HG02981 (cell line): ENCODE results near the gene PRM1.

Source experiments
- ATAC-seq: cut with Tn5 transposase; IDR thresholded peaks from one replicate; pipeline ENCODE4 v1.9.1; 2021; ENCODE audit warnings: mild to moderate bottlenecking, moderate library complexity; ENCODE audit not compliant: unreplicated experiment

Gene PRM1

DNA sequence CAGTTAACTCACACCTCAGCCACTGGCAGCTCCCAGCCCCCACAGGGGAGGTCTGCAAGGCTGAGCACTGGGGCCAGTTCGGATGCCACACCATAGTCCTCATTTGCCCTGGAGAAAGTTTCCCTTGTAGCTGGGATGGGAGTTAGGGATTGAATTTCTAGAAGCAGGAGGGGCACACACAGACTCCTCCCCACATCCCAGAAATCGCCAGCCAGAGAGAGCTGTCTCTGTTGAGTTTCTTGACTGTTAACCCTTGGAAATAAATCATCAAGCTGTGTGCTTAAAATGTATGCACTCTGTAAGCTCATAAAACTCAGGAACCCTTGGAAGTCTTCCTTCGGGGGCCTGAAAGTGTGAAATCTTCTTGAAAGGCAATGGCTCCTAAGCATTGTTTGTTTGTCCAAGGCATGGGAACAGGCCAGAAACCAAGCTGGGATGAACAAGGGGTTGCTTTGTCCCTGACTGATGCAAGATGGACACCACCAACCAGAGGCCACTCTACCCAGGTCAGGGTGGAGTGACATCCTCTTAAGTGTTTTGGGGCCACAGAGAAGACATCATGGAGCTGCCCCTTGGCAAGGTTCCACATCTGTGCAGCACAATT, 7.3 kb downstream of the PRM1 start:
- ATAC-seq: no peak

DNA sequence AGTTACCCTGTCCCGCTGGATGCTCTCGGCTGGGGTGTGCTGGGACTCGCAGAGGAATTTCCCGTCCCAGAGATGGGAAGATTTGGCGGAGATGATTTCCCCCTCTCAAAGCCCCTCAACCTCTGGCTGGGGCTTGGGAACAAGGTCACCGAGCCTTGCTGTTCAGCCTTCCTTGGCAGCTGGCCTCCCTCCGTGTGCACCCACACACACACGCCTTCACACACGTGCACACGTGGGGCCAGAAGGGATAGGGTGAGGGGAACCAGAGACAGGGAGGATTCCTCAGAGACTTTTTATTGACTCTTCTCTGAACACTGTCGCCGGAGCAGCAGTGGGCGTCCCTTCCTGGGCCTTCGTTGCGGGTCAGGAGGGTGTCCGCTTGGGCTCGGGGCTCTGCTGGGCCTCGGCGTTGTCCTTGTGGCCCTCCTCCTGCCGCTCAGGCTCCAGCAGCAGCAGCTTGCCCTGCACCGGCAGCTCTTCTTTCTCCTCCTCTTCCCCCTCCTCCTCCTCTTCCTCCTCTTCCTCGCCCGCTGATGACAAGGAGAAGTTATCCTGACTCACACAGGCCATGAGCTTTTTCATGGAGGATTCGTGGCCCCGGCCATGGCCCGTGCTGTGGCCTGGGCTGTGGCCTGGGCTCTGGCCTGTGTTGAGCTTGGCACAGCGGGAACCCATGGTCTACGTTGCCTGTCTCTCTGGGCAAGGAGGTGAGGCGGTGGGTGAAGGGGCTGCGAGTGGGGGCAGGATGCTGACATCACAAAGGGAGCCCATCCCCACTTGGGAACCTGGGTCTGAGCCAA, 8.0 kb downstream of the PRM1 start, which contains the start of gene PRM3:
Gene PRM3, minus strand, starts transcription at position 709 of the 800 bp plus-strand sequence. Its CDS starts 34 bp downstream, at position 675.
- no peak for ATAC-seq

DNA sequence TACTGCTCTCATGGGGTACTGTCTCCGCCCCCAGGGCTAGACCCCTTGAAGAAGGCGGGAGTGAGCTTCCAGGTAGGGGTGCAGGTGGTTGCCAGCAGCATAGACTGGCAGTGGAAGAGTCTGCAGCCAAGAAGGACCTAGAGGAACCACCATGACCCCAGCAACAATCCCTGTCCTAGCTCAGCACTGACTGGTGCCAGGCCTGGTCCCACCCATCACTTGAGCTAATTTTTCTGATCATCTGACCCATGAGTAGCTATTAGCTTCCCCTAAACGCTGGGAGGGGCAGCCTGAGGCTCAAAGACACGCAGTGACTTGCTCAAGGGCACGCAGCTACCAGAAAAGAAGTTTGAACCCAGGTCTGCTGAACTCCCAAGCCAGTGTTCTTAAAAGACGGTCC, 8.6 kb downstream of the PRM1 start:
- no peak for ATAC-seq

DNA sequence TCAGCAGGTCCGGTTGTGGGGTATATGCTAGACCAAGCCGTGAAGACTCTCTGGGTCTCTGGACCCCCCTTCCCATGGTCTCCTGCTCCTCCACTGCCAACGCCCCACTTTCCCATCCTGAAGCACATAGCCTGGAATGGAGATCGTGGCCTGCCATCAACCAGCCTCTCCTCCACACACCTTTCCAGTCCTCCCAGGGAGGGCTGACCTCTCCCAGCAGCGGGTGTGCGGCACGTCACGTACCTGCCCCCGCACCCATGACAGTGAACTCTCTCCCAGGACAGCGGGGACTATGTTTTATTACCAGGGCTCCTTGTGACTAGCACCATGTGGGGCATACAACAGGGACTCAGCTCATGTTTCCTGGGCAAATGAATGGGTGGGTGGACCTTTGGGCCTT, 9.5 kb downstream of the PRM1 start:
- no peak for ATAC-seq

DNA sequence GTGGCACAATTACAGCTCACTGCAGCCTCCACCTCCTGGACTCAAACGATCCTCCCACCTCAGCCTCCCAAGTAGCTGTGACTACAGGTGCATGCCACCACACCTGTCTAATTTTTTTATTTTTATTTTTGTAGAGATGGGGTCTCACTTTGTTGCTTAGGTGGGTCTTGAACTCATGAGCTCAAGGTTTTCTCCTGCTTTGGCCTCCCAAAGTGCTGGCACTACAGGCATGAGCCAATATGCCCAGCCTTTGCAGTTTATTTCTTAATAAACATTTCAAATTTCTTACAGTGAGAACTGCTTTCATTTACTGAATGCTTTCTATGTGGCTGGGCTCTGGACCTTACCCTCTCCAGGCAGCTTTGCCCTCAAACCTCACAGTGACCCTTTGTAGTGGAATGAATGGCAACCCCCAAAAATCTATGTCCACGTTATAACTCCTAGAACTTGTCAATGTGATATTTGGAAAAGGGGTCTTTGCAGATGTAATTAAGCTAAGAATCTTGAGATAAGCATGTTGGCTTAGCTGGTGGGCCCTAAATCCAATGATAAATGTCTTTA, 10.4 kb downstream of the PRM1 start:
- ATAC-seq: no peak

DNA sequence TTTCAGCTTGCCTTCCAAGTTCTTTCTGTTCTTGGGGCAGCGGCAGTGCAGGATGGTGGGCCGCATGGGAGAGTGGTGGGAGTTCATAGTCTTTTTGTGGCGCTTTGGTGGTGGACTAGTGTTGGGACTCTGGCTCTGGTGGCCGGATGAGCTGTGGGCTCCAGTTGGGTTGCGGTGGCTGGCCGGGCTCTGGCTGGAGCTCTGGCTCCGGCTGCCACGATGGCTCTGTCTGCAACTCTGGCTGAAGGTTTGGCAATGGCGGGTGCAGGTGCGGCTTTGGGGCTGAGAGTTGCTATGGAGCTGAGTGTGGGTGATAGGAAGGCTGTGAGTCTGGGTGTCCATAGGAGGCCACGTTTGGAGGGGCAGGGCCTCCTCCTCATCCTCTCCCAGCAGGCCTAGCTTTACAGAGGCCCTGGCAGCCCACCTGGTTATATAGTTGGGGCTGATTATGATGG, 12.2 kb downstream of the PRM1 start, which contains the start of gene TNP2:
Gene TNP2, minus strand, starts transcription at position 405 of the 455 bp plus-strand sequence. Its CDS starts 63 bp downstream, at position 342.
- no peak for ATAC-seq

DNA sequence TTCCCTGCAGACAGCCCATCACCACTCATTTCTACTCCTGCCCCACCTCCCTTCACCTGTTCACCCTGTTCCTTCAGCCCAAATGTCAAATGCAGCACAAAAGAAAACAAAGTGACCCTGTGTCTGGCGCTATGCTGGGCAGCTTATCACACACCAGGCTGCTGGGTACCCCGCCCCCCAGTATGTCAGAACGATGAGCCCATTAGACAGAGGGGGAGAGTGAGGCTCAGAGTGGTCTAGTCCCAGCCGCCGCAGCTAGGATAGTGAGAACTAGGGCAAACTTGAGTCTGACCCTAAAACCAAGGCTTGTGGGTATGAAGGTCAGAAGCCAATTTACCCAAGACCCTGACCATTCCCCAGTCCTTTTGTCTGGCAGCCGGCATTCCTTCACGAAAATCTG, 16.0 kb downstream of the PRM1 start:
- ATAC-seq: no peak

DNA sequence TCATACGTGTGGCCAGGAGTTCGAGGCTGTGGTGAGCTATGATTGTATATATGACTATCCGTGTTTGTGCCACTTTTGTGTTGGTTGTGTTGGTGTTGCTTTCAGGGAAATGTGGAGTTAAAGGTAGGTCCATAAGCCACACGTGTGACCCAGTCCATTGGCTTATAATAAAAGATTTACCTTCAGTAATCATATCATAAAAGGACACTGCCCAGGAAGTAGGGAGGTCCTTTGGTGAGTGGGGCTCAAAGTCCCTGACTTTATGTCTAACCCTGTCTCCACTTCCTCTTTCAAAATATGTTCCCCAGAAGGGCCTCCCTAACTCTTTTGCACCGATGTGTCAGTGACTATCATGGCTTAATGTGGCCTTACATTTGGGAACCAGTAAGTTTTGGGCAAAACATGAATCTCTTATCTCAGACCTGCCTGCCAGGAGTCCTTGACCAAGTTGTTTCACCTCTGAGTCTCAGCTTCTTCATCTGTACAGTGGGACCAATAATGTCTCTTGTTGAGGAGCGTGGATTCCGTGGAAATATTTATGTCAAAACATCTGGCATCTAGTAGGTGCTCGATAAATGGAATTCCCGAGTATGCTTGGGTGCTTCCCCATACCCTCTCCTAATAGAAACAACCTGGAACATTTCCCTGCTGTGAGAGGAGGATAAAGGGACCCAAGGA, 16.8 kb downstream of the PRM1 start:
- ATAC-seq: no peak

DNA sequence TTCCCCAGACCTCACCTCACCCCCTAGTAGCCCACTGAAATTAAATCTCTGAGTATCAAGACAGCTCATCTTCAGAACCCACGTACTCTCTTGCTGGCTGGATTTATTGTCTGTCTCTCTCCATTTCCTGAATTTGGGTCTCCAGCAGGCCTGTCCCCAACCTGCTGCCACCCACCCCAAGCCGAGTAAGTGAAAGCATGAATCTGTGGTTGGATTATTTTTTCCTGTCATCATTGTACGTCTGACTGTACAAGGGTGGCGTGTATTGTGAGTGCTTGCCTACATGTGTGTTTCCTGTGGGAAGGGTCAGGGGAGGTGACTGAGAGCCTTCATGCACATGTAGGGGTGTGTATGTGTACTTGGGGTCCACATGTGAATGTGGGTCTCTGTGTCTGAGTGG, 17.4 kb downstream of the PRM1 start:
- ATAC-seq: no peak

DNA sequence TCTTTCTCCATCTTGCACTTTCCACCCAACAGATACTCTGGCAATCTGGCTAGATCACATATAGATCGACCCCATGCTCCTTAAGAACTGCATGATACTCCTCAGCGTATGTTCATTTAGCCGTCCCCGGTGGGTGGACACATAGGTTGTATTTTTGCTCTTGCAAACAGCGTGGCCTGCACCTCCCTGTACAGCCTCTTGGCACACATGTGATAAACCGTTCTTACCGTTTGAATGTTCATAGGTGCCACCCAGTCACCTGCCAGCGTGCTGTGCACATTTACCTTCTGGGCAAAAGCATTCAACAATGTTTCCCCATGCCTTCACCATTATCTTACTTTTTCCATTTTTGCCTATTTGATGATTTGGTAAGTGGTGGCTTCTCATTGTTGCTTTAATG, 18.2 kb downstream of the PRM1 start:
- ATAC-seq: no peak

DNA sequence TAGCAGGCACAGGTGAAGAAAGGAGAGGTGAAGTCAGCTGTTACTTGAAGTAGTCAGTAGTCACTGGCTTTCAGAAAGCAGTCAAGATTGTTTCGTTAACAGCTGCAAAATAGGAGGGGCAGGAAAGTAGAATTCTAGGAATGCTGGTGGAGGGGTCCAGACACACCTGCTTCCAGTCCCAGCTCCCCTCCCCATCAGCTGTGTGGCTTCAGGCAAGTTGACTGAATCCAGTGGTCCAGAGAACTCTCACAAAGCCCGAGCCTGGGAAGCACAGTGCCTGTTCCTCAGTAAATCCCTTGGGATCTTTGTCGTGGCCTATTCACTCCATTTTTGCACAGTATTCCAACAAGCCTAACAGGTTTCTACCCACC, 20.5 kb downstream of the PRM1 start:
- ATAC-seq: no peak

DNA sequence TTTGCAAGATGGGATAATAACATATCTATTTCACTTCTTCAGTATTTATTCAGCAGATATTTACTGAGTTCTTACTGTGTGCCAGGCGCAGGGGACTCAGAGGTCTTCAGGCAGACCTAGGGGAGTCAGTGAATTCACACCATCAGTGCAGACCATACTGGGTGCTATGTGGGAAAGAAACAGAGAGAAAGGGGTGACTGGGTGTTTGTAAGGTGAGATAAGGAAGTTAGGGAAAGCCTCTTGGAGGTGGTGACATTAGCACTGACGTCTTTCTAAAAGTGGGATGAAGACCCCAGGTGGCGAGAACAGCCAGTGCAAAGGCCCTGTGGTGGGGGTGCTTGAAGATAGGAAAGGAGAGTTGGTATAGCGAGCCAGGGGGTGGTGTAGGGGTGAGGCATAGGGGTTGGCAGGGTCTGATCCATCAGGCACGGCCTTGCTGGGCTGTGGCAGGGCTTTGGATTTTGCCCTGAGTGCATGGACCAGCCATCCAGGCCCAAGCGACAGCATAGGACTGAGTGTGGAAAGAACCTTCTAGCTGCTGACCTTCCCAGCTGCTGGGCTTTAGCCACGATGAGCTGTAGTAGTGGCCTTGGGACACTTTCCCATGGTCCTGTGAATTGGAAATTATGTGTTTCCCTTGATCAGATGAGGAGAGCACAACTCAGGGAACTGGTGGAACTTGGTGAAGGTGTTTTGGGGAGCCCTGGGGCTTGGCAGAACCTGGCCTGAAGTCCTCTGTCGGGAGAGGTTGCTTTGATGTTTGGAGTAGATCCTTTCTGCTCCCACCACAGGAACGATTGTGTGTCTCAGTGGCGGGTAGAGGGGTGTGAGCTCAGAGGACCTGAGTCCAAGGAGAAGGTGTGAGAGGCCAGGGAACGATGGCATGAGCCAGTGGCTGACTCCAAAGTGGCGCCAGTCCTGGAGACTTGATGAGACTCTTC, 21.2 kb downstream of the PRM1 start:
- ATAC-seq: no peak

DNA sequence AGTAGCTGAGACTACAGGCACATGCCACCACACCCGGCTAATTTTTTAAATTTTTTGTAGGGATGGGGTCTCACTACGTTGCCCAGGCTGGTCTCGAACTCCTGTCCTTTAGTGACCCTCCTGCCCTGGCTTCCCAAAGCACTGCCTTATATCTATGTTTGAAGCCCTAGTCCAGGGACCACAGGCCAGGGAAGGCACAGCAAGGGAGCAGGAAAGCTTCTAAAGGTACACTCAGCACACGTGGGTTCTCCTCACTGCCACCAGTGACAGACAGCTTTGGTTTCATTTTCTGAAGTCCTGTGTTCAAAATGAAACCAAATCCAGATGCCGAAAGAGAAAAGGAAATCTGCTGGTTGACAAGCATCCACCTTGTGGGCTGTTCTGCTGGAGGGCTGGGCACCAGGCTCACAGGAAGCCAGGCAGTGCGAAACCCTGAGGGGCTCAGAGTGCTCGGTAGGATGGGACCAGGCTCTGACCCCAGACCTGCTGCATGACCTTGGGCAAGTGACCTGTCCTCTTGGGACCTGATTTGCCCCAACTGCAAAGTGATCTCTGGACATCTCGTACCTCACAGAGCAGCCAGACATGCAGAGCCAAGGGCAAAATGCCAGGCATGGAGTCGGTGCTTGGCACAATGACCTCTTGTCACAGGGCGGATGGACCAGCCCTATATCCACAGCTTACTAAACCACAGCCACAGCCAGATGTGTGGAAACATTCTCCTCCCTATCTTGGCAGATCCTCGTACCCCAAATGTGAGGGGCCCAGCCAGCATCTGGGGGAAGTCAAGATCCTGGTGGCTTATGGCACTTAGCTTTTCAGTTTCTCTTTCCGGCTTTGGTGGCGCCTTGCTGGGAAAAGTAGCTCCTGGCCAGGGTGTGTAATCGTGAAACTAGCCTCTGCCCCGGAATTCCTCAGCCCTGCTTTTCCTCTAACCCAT, 22.3 kb downstream of the PRM1 start:
- ATAC-seq: no peak

DNA sequence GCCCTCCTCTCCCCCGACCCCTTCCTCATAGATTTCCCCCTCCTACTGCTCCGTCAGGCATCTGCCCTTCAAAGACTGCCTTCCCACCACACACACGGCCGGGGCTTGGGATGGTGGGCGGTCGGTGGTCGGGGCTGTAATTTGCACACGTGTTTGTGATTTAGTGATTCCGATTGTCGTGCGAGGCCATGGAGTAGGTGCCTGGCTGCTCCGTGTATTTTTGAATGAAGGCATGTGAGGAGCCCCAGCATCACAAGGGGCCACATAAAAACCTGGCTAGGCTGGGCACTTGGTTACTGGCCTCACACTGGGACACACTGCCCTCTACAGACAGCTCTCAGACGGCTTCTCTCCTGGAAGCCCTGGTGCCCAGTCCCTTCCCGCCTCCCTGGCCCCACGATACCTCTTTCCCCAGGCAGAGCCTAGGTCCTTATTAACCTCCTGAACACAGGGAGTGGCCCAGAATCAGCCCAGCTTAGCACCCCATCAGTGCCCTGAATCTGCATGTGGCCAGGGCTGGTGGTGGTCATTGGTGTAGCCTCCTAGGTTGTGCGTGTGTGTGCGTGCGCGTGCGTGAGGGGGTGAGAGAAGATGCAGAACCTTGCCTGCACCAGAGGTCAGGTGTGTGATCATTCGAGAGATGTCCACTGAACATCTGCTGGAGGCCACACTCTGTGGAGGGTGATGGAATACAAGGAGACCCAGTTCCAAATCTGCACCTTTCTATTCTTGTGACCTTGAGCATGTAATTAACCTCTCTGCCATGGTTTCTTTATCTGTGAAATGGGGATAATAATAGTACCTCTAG, 23.8 kb downstream of the PRM1 start:
- ATAC-seq: no peak

DNA sequence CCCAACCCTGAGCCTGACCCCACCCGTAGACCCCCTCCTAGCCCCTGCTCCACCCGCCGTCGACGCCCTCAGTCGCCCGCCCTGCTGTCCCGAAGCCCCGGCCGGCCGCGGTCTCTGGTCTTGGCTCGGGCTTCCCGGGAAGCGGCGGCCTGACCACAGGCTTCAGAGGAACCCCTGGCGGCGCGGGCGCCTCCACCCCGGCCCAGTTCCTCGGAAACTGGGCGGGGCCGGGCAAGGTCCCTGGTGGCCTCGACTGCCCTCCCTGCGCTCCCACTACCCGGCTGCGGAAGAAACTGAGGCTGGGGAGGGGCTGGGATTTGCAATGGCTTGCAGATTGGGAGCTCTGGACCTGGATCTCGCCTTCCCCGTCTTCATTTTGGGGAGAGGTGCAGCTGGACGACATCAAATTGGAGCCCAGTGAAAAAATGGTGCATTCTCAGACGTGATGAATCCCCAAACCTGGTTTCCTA, 24.4 kb downstream of the PRM1 start:
- ATAC-seq: no peak

DNA sequence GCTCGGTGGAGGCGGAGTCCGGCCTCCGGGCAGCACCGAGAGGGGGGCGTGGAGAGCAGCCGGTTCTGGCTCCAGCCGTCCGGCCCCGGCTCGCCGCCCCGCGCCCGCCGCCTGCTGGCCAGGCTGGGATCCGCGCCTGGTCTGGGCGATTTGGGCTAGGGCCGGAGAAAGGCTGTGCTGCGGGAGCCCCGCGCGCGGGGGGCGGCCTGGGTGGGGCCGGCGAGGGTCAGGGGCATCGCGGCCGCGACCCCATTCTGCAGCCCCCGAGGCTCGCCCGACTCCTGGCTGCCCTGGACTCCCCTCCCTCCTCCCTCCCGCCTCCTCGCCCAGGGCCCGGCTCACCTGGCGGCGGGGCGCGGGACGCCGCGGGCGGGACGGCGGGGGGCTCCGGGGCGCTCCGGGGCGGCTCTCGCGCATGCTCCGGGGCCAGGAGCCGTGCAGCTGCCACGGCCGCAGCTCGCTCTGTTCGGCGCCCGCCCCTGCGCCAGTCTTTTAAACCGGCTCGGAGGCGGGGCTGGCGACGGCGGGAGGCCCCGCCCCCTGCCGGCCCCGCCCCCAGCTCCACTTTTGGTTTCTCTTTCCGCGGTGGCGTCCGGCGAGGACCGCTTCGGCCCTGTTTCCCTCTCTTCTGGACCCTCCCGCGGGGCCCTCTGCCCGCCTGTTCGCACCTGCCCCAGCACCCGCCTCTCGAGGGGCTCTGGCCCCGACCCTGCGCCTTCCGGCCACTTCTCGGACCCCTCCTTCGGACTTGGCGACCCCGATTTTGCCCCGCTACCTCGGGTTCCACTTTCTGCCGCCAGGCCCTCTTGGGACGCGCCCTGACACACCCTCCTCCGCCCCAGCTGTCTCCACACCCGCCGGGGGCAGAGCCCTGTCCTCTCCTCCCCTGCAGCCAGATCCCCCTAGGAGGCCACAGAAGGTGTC, 25.1 kb downstream of the PRM1 start, which contains the start of gene SOCS1:
Gene SOCS1, minus strand, starts transcription at position 468 of the 924 bp plus-strand sequence. CDS start 726 bp downstream, outside the sequence.
- ATAC-seq: peak; percentile 49
